Glutamatergic neuron (in vitro differentiated cells): ENCODE results near the gene RAB31. TPM values are rescaled to one million over a fixed set of nuclear protein-coding genes. Genes with fewer than 3 reads are reported as not detected.

Source experiments
- DNase-seq: peaks from one replicate; pipeline ENCODE4 v3.0.0; 2022
- H3K27ac Mint-ChIP-seq: one replicate; pipeline ENCODE4 v1.8.0; 2020; ENCODE audit warnings: mild to moderate bottlenecking, mixed read lengths, inconsistent platforms; ENCODE audit not compliant: unreplicated experiment
- H3K27me3 Mint-ChIP-seq: one replicate; pipeline ENCODE4 v1.8.0; 2020; ENCODE audit warnings: mild to moderate bottlenecking, moderate library complexity, mixed read lengths, inconsistent platforms; ENCODE audit not compliant: unreplicated experiment
- H3K36me3 Mint-ChIP-seq: one replicate; pipeline ENCODE4 v1.8.0; 2020; ENCODE audit warnings: mild to moderate bottlenecking, mixed read lengths, inconsistent platforms; ENCODE audit not compliant: unreplicated experiment
- H3K4me1 Mint-ChIP-seq: one replicate; pipeline ENCODE4 v1.8.0; 2020; ENCODE audit warnings: mild to moderate bottlenecking, low read depth, mixed read lengths, inconsistent platforms; ENCODE audit not compliant: unreplicated experiment
- H3K4me3 Mint-ChIP-seq: one replicate; pipeline ENCODE4 v1.8.0; 2020; ENCODE audit warnings: mild to moderate bottlenecking, mixed read lengths, inconsistent platforms; ENCODE audit not compliant: unreplicated experiment
- H3K9me3 Mint-ChIP-seq: one replicate; pipeline ENCODE4 v1.8.0; 2020; ENCODE audit warnings: mild to moderate bottlenecking, moderate library complexity, mixed read lengths, inconsistent platforms; ENCODE audit not compliant: unreplicated experiment
- CTCF ChIP-seq: fragments of 200-600 bp; sonication (generic); IDR thresholded peaks from one replicate; pipeline ENCODE4 v1.5.0; 2021; ENCODE audit not compliant: partially characterized antibody, unreplicated experiment
- total RNA-seq: library from RNA; stranded (reverse); fragmentation: NEBNext Ultra II Directional; extraction: Animal tissue kit (Norgen Biotek cat#: 25700); gene quantifications from one replicate; pipeline ENCODE4 v1.2.1, GENCODE V29; 2021; ENCODE audit not compliant: unreplicated experiment

RAB31 gene
- total RNA-seq, 1 donor from 2014 or later: 4.1 TPM

GRCh38 chr18:9756933-9757470, 48.9 kb downstream of the RAB31 start:
- no peaks in the 10 kb centered on the region for H3K4me1 Mint-ChIP-seq
- no peak for TF ChIP-seq CTCF
- H3K9me3 Mint-ChIP-seq: no peaks in the 10 kb centered on the region
- no peak overlapping the region for H3K27ac Mint-ChIP-seq
- peaks cover 16% of the 10 kb centered on the region for H3K36me3 Mint-ChIP-seq
- no peak overlapping the region for H3K4me3 Mint-ChIP-seq
- no peak for DNase-seq
- no peaks in the 10 kb centered on the region for H3K27me3 Mint-ChIP-seq

GRCh38 chr18:9757827-9758621, 49.9 kb downstream of the RAB31 start:
- H3K27me3 Mint-ChIP-seq: no peaks in the 10 kb centered on the region
- DNase-seq: no peak
- no peak overlapping the region for H3K27ac Mint-ChIP-seq
- H3K4me3 Mint-ChIP-seq: no peak overlapping the region
- no peaks in the 10 kb centered on the region for H3K4me1 Mint-ChIP-seq
- TF ChIP-seq CTCF: no peak
- H3K9me3 Mint-ChIP-seq: no peaks in the 10 kb centered on the region
- peaks cover 16% of the 10 kb centered on the region for H3K36me3 Mint-ChIP-seq

- Mint-ChIP-seq H3K27me3 (no peaks in the 10 kb centered on the region), H3K36me3 (peaks cover 16% of the 10 kb centered on the region), H3K27ac (no peak overlapping the region), H3K4me1 (no peaks in the 10 kb centered on the region), H3K9me3 (no peaks in the 10 kb centered on the region), H3K4me3 (no peak overlapping the region)
- no peak for DNase-seq
- TF ChIP-seq CTCF: no peak
Measured at GRCh38 chr18:9758624-9759075, 50.5 kb downstream of the RAB31 start.

- no peak overlapping the region for H3K27ac Mint-ChIP-seq
- H3K9me3 Mint-ChIP-seq: no peaks in the 10 kb centered on the region
Measured at GRCh38 chr18:9760641-9761040, 52.5 kb downstream of the RAB31 start.

More at GRCh38 chr18:9760641-9761040, 52.5 kb downstream of the RAB31 start:
- Mint-ChIP-seq H3K4me3 (no peak overlapping the region), H3K4me1 (no peaks in the 10 kb centered on the region), H3K27me3 (no peaks in the 10 kb centered on the region), H3K36me3 (peaks cover 16% of the 10 kb centered on the region)
- DNase-seq: no peak
- TF ChIP-seq CTCF: no peak
